ENCODE measurements around the gene MAP10. TPM values are rescaled to one million over a fixed set of nuclear protein-coding genes. Genes with fewer than 3 reads are reported as not detected.

Gene MAP10
- total RNA-seq, 1 experiment from 2014 or later: 2.7 TPM

DNA sequence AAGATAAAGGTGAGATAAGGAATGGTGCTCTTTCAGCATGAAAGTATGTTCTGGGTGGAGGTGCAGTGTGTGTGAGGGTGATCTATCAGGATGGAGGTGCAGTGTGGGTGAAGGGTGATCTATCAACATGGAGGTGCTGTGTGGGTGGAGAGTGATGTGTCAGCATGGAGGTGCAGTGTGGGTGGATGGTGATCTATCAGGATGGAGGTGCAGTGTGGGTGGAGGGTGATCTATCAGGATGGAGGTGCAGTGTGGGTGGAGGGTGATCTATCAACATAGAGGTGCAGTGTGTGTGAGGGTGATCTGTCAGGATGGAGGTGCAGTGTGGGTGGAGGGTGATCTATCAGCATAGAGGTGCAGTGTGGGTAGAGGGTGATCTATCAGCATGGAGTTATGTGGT, 12.3 kb upstream of the MAP10 start:
- TF ChIP-seq, protein P1, sequence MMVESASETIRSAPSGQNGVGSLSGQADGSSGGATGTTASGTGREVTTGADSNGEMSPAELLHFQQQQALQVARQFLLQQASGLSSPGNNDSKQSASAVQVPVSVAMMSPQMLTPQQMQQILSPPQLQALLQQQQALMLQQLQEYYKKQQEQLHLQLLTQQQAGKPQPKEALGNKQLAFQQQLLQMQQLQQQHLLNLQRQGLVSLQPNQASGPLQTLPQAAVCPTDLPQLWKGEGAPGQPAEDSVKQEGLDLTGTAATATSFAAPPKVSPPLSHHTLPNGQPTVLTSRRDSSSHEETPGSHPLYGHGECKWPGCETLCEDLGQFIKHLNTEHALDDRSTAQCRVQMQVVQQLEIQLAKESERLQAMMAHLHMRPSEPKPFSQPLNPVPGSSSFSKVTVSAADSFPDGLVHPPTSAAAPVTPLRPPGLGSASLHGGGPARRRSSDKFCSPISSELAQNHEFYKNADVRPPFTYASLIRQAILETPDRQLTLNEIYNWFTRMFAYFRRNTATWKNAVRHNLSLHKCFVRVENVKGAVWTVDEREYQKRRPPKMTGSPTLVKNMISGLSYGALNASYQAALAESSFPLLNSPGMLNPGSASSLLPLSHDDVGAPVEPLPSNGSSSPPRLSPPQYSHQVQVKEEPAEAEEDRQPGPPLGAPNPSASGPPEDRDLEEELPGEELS (CRISPR knock-in tag; IDR thresholded peaks at IDR 0.05): no peak
- TF ChIP-seq ZNF671 (CRISPR knock-in tag; IDR thresholded peaks at IDR 0.05): no peak
- TF ChIP-seq, protein P2, sequence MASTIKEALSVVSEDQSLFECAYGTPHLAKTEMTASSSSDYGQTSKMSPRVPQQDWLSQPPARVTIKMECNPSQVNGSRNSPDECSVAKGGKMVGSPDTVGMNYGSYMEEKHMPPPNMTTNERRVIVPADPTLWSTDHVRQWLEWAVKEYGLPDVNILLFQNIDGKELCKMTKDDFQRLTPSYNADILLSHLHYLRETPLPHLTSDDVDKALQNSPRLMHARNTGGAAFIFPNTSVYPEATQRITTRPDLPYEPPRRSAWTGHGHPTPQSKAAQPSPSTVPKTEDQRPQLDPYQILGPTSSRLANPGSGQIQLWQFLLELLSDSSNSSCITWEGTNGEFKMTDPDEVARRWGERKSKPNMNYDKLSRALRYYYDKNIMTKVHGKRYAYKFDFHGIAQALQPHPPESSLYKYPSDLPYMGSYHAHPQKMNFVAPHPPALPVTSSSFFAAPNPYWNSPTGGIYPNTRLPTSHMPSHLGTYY (CRISPR knock-in tag; IDR thresholded peaks at IDR 0.05): no peak
- TF ChIP-seq GRHL2 (CRISPR knock-in tag; IDR thresholded peaks at IDR 0.05; ENCODE audit: insufficient replicate concordance, severe bottlenecking): no peak
- no peak for TF ChIP-seq TCF7 (CRISPR knock-in tag; IDR thresholded peaks at IDR 0.05; ENCODE audit: low read depth)
- no peak for TF ChIP-seq SOX15 (CRISPR knock-in tag; IDR thresholded peaks at IDR 0.05)
- TF ChIP-seq ZNF232 (CRISPR knock-in tag; IDR thresholded peaks at IDR 0.05): no peak
- no peak for TF ChIP-seq MXD4 (CRISPR knock-in tag; IDR thresholded peaks at IDR 0.05; ENCODE audit: borderline replicate concordance)
- no peak for TF ChIP-seq FOXK1 (CRISPR knock-in tag; IDR thresholded peaks at IDR 0.05)
- TF ChIP-seq, protein P3, sequence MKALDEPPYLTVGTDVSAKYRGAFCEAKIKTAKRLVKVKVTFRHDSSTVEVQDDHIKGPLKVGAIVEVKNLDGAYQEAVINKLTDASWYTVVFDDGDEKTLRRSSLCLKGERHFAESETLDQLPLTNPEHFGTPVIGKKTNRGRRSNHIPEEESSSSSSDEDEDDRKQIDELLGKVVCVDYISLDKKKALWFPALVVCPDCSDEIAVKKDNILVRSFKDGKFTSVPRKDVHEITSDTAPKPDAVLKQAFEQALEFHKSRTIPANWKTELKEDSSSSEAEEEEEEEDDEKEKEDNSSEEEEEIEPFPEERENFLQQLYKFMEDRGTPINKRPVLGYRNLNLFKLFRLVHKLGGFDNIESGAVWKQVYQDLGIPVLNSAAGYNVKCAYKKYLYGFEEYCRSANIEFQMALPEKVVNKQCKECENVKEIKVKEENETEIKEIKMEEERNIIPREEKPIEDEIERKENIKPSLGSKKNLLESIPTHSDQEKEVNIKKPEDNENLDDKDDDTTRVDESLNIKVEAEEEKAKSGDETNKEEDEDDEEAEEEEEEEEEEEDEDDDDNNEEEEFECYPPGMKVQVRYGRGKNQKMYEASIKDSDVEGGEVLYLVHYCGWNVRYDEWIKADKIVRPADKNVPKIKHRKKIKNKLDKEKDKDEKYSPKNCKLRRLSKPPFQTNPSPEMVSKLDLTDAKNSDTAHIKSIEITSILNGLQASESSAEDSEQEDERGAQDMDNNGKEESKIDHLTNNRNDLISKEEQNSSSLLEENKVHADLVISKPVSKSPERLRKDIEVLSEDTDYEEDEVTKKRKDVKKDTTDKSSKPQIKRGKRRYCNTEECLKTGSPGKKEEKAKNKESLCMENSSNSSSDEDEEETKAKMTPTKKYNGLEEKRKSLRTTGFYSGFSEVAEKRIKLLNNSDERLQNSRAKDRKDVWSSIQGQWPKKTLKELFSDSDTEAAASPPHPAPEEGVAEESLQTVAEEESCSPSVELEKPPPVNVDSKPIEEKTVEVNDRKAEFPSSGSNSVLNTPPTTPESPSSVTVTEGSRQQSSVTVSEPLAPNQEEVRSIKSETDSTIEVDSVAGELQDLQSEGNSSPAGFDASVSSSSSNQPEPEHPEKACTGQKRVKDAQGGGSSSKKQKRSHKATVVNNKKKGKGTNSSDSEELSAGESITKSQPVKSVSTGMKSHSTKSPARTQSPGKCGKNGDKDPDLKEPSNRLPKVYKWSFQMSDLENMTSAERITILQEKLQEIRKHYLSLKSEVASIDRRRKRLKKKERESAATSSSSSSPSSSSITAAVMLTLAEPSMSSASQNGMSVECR (CRISPR knock-in tag; IDR thresholded peaks at IDR 0.05; ENCODE audit: borderline replicate concordance): no peak
- no peak for TF ChIP-seq RORB (CRISPR knock-in tag; IDR thresholded peaks at IDR 0.05)
- no peak for TF ChIP-seq CREM (CRISPR knock-in tag; IDR thresholded peaks at IDR 0.05)
- CTCF ChIA-PET: no interaction called here
- peaks cover 6% of the 10 kb centered on the region; the same call in 1 of the 2 replicates for H3K27me3 Mint-ChIP-seq (ENCODE audit: low read depth)
- DNase-seq (ENCODE audit: low spot score) (no peak), ATAC-seq (no peak)
- POLR2A ChIA-PET: interaction anchor here (0.7 to 0.9 kb wide), 2 partner anchors 10 to 46 kb away, joined by 3 read pairs; no protein-coding TSS in a partner anchor
- H3K27ac Mint-ChIP-seq: no peak overlapping the region
- H3K9me3 Mint-ChIP-seq: no peaks in the 10 kb centered on the region
- peaks cover 17% of the 10 kb centered on the region for H3K4me1 Mint-ChIP-seq
- H3K4me3 Mint-ChIP-seq: no peak overlapping the region
- no peaks in the 10 kb centered on the region for H3K36me3 Mint-ChIP-seq

DNA sequence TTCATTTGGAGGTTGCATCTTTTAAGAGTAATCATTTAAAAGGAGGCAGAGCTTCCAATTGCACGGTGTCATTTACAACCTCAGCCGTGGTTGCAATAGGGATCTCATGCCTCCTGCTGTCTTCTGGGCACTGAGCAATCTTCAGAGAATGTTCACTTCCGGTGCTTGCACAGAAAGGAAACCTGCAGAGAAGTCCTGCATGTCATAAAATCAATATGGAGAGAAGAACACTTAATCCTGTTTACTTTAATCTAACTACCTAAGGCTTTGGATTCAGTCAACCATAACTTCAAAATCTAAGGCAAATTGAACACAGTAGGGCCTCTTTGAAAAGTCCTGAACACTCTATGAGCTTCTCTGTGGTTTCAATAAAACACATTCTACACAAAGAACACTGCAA, 11.3 kb upstream of the MAP10 start:
- no peak overlapping the region for H3K27ac Mint-ChIP-seq
- POLR2A ChIA-PET: interaction anchor here (0.9 kb wide), 1 partner anchor 11 kb away, joined by 3 read pairs; no protein-coding TSS in a partner anchor
- TF ChIP-seq, protein P4, sequence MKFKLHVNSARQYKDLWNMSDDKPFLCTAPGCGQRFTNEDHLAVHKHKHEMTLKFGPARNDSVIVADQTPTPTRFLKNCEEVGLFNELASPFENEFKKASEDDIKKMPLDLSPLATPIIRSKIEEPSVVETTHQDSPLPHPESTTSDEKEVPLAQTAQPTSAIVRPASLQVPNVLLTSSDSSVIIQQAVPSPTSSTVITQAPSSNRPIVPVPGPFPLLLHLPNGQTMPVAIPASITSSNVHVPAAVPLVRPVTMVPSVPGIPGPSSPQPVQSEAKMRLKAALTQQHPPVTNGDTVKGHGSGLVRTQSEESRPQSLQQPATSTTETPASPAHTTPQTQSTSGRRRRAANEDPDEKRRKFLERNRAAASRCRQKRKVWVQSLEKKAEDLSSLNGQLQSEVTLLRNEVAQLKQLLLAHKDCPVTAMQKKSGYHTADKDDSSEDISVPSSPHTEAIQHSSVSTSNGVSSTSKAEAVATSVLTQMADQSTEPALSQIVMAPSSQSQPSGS (CRISPR knock-in tag; IDR thresholded peaks at IDR 0.05; ENCODE audit: borderline replicate concordance, low read depth): no peak
- TF ChIP-seq, protein P5, sequence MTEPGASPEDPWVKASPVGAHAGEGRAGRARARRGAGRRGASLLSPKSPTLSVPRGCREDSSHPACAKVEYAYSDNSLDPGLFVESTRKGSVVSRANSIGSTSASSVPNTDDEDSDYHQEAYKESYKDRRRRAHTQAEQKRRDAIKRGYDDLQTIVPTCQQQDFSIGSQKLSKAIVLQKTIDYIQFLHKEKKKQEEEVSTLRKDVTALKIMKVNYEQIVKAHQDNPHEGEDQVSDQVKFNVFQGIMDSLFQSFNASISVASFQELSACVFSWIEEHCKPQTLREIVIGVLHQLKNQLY (CRISPR knock-in tag; IDR thresholded peaks at IDR 0.05): no peak
- TF ChIP-seq, protein P6, sequence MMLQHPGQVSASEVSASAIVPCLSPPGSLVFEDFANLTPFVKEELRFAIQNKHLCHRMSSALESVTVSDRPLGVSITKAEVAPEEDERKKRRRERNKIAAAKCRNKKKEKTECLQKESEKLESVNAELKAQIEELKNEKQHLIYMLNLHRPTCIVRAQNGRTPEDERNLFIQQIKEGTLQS (CRISPR knock-in tag; conservative IDR thresholded peaks at IDR 0.05): no peak
- TF ChIP-seq ETV6 (CRISPR knock-in tag; IDR thresholded peaks at IDR 0.05) (no peak), ZNF317 (CRISPR knock-in tag; IDR thresholded peaks at IDR 0.05; ENCODE audit: borderline replicate concordance, low read depth) (no peak), SP1 (CRISPR knock-in tag; conservative IDR thresholded peaks at IDR 0.05) (no peak), SMAD4 (CRISPR knock-in tag; IDR thresholded peaks at IDR 0.05) (no peak), FOXP1 (CRISPR knock-in tag; IDR thresholded peaks at IDR 0.05; ENCODE audit: borderline replicate concordance) (no peak), RORB (CRISPR knock-in tag; IDR thresholded peaks at IDR 0.05) (no peak)
- TF ChIP-seq, protein P1 (CRISPR knock-in tag; IDR thresholded peaks at IDR 0.05): no peak
- TF ChIP-seq, protein P7, sequence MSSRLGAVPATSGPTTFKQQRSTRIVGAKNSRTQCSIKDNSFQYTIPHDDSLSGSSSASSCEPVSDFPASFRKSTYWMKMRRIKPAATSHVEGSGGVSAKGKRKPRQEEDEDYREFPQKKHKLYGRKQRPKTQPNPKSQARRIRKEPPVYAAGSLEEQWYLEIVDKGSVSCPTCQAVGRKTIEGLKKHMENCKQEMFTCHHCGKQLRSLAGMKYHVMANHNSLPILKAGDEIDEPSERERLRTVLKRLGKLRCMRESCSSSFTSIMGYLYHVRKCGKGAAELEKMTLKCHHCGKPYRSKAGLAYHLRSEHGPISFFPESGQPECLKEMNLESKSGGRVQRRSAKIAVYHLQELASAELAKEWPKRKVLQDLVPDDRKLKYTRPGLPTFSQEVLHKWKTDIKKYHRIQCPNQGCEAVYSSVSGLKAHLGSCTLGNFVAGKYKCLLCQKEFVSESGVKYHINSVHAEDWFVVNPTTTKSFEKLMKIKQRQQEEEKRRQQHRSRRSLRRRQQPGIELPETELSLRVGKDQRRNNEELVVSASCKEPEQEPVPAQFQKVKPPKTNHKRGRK (CRISPR knock-in tag; IDR thresholded peaks at IDR 0.05; ENCODE audit: borderline replicate concordance): no peak

More for the DNA sequence above, 11.3 kb upstream of the MAP10 start:
- no peaks in the 10 kb centered on the region for H3K9me3 Mint-ChIP-seq
- CTCF ChIA-PET: no interaction called here
- DNase-seq (ENCODE audit: low spot score) (no peak), ATAC-seq (no peak)
- H3K4me3 Mint-ChIP-seq: no peak overlapping the region
- no peaks in the 10 kb centered on the region for H3K36me3 Mint-ChIP-seq
- H3K27me3 Mint-ChIP-seq (ENCODE audit: low read depth): 0 out of 2 replicates have a peak, but pooled peaks cover 1% of the 10 kb centered on the region
- H3K4me1 Mint-ChIP-seq: peaks cover 17% of the 10 kb centered on the region

All from WTC11 (cell line).